ENCODE results near the gene HMGB3.

Gene HMGB3

GRCh38 chrX:151009582-151009981 is 26.4 kb downstream of the HMGB3 start:
- H3K9me3 ChIP-seq (ENCODE audit: control insufficient read depth in 1 of 2, low read length in 2 of 2), result no peaks in the 10 kb centered on the region
- H3K36me3 ChIP-seq (ENCODE audit: control insufficient read depth in 1 of 2, insufficient read depth in 2 of 2, low read length in 2 of 2), result no peaks in the 10 kb centered on the region
- no peak overlapping the region for H3K27ac ChIP-seq (ENCODE audit: low read length)
- H3K4me3 ChIP-seq (ENCODE audit: low read depth in 1 of 2, low read length in 2 of 2), result no peak overlapping the region
- H3K4me1 ChIP-seq (ENCODE audit: control insufficient read depth in 1 of 2, insufficient read depth in 2 of 2, low read length in 2 of 2), result no peaks in the 10 kb centered on the region
- no peaks in the 10 kb centered on the region for H3K27me3 ChIP-seq (ENCODE audit: low read depth, low read length)

DNA sequence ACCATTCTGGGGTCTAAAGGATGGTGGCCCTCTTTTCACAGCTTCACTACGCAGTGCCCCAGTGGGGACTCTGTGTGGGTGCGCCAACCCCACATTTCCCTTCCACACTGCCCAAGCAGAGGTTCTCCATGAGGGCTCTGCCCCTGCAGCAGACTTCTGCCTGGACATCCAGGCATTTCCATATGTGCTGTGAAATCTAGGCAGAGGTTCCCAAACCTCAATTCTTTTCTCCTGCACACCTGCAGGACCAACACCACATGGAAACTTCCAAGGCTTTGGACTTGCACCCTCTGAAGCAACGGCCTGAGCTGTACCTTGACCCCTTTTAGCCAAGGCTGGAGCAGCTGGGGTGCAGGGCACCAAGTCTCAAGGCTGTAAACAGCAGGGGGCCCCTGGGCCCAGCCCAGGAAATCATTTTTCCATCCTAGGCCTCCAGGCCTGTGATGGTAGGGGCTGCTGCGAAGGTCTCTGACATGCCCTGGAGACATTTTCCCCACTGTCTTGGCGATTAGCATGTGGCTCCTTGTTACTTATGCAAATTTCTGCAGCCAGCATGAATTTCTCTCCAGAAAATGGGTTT is 30.1 kb downstream of the HMGB3 start:
- H3K9me3 ChIP-seq (ENCODE audit: control insufficient read depth in 1 of 2, low read length in 2 of 2), result no peaks in the 10 kb centered on the region
- H3K4me1 ChIP-seq (ENCODE audit: control insufficient read depth in 1 of 2, insufficient read depth in 2 of 2, low read length in 2 of 2), result no peaks in the 10 kb centered on the region
- no peak overlapping the region for H3K4me3 ChIP-seq (ENCODE audit: low read depth in 1 of 2, low read length in 2 of 2)
- no peaks in the 10 kb centered on the region for H3K36me3 ChIP-seq (ENCODE audit: control insufficient read depth in 1 of 2, insufficient read depth in 2 of 2, low read length in 2 of 2)
- H3K27me3 ChIP-seq (ENCODE audit: low read depth, low read length), result no peaks in the 10 kb centered on the region
- no peak overlapping the region for H3K27ac ChIP-seq (ENCODE audit: low read length)

DNA sequence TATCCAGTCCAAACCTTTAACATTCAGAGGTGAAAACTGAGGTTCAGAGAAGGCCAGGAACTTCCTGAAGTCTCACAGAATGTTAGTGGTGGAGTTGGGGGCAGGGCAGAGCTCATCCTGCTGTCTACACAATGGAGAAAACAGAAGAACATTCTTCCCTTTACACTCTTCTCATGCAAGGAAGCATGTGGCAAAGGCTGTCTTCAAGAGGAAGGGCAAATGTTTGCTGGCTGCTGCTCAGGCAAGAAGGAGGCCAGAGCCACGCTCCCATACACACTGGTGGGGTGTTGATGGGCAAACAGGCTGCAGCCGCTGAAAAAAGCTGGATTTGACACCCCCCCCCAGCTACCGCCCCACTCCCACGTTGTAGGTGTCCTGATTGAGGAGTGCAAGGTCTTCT is 32.5 kb downstream of the HMGB3 start:
- H3K27ac ChIP-seq (ENCODE audit: low read length), result no peak overlapping the region
- H3K27me3 ChIP-seq (ENCODE audit: low read depth, low read length), result no peaks in the 10 kb centered on the region

GRCh38 chrX:151019856-151020255 is 36.7 kb downstream of the HMGB3 start:
- Histone ChIP-seq H3K4me3 (ENCODE audit: low read depth in 1 of 2, low read length in 2 of 2) (no peak overlapping the region), H3K27ac (ENCODE audit: low read length) (no peak overlapping the region), H3K4me1 (ENCODE audit: control insufficient read depth in 1 of 2, insufficient read depth in 2 of 2, low read length in 2 of 2) (no peaks in the 10 kb centered on the region), H3K27me3 (ENCODE audit: low read depth, low read length) (no peaks in the 10 kb centered on the region), H3K9me3 (ENCODE audit: control insufficient read depth in 1 of 2, low read length in 2 of 2) (no peaks in the 10 kb centered on the region), H3K36me3 (ENCODE audit: control insufficient read depth in 1 of 2, insufficient read depth in 2 of 2, low read length in 2 of 2) (no peaks in the 10 kb centered on the region)

More for the DNA sequence above, 32.5 kb downstream of the HMGB3 start:
- Histone ChIP-seq H3K4me1 (ENCODE audit: control insufficient read depth in 1 of 2, insufficient read depth in 2 of 2, low read length in 2 of 2) (no peaks in the 10 kb centered on the region), H3K4me3 (ENCODE audit: low read depth in 1 of 2, low read length in 2 of 2) (no peak overlapping the region), H3K9me3 (ENCODE audit: control insufficient read depth in 1 of 2, low read length in 2 of 2) (no peaks in the 10 kb centered on the region), H3K36me3 (ENCODE audit: control insufficient read depth in 1 of 2, insufficient read depth in 2 of 2, low read length in 2 of 2) (no peaks in the 10 kb centered on the region)

GRCh38 chrX:151030845-151031244 is 47.7 kb downstream of the HMGB3 start:
- Histone ChIP-seq H3K4me1 (ENCODE audit: control insufficient read depth in 1 of 2, insufficient read depth in 2 of 2, low read length in 2 of 2) (no peaks in the 10 kb centered on the region), H3K9me3 (ENCODE audit: control insufficient read depth in 1 of 2, low read length in 2 of 2) (no peaks in the 10 kb centered on the region), H3K27me3 (ENCODE audit: low read depth, low read length) (no peaks in the 10 kb centered on the region), H3K4me3 (ENCODE audit: low read depth in 1 of 2, low read length in 2 of 2) (no peak overlapping the region), H3K27ac (ENCODE audit: low read length) (no peak overlapping the region), H3K36me3 (ENCODE audit: control insufficient read depth in 1 of 2, insufficient read depth in 2 of 2, low read length in 2 of 2) (no peaks in the 10 kb centered on the region)

DNA sequence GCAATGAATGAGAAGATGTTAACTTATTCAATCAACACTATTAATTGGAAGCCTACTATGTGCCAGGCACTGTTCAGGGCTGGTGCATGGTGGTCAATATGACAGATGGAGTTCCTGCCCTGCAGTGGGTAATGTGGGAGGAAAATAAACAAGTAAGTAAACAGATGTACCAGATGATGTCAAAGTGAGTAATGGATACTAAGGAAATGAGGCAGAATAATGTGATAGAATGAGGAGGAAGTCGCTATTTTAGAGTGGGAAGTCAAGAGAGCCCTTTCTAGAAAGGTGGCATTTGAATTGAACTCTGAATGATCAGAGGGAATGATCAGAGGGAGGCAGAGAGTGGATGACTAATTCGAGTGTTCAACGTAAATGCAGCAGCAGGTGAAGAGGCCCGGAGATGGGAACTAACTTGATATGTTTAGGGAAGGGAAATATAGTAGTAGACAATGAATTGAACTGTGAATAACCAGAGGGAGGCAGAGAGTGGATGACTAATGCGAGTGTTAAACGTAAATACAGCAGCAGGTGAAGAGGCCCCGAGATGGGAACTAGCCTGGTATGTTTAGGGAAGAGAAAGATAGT is 48.3 kb downstream of the HMGB3 start:
- H3K4me1 ChIP-seq (ENCODE audit: control insufficient read depth in 1 of 2, insufficient read depth in 2 of 2, low read length in 2 of 2), result no peaks in the 10 kb centered on the region
- H3K9me3 ChIP-seq (ENCODE audit: control insufficient read depth in 1 of 2, low read length in 2 of 2), result no peaks in the 10 kb centered on the region
- no peak overlapping the region for H3K27ac ChIP-seq (ENCODE audit: low read length)
- H3K36me3 ChIP-seq (ENCODE audit: control insufficient read depth in 1 of 2, insufficient read depth in 2 of 2, low read length in 2 of 2), result no peaks in the 10 kb centered on the region
- no peak overlapping the region for H3K4me3 ChIP-seq (ENCODE audit: low read depth in 1 of 2, low read length in 2 of 2)
- H3K27me3 ChIP-seq (ENCODE audit: low read depth, low read length), result no peaks in the 10 kb centered on the region

DNA sequence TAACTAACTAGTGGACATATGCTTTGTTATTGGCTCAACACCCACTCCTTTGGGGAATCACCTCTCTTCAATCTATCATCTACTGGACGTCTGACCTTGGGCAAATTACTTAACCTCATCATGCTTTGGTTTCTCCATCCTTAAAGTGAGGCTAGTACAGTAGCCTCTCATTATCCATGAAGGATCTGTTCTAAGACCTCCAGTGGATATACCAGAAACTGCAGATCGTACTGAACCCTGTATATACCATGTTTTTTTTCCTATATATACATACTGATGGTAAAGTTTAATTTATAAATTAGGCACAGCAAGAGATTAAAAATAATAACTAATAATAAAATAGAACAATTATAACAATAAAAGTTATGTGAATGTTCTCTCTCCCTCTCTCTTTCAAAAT is 56.2 kb downstream of the HMGB3 start:
- H3K4me3 ChIP-seq (ENCODE audit: low read depth in 1 of 2, low read length in 2 of 2), result no peak overlapping the region
- no peaks in the 10 kb centered on the region for H3K4me1 ChIP-seq (ENCODE audit: control insufficient read depth in 1 of 2, insufficient read depth in 2 of 2, low read length in 2 of 2)
- H3K27me3 ChIP-seq (ENCODE audit: low read depth, low read length), result no peaks in the 10 kb centered on the region
- H3K27ac ChIP-seq (ENCODE audit: low read length), result no peak overlapping the region
- no peaks in the 10 kb centered on the region for H3K36me3 ChIP-seq (ENCODE audit: control insufficient read depth in 1 of 2, insufficient read depth in 2 of 2, low read length in 2 of 2)
- no peaks in the 10 kb centered on the region for H3K9me3 ChIP-seq (ENCODE audit: control insufficient read depth in 1 of 2, low read length in 2 of 2)

Measured in muscle layer of duodenum (tissue), 2 donors.